Measurements from ENCODE around the gene ALOX5.

The ALOX5 gene

GRCh38 chr10:45373003-45373575, 927 bp upstream of the ALOX5 start:
- TF ChIP-seq TAF1 (IDR thresholded peaks at IDR 0.05; ENCODE audit: borderline replicate concordance, insufficient read depth, low read length) = no peak
- TF ChIP-seq FOXP2 (optimal IDR thresholded peaks at IDR 0.05; ENCODE audit: borderline replicate concordance, extremely low read depth, extremely low read length, insufficient read depth) = no peak
- TF ChIP-seq SIN3A (IDR thresholded peaks at IDR 0.05; ENCODE audit: borderline replicate concordance, insufficient read depth, low read length) = no peak
- TF ChIP-seq POLR2AphosphoS5 (IDR thresholded peaks at IDR 0.05; ENCODE audit: low read depth, low read length) = no peak
- TF ChIP-seq REST (IDR thresholded peaks at IDR 0.05; ENCODE audit: insufficient read depth in 1 of 2, low read depth in 2 of 2, low read length in 2 of 2) = no peak

- TF ChIP-seq TAF1 (IDR thresholded peaks at IDR 0.05; ENCODE audit: borderline replicate concordance, insufficient read depth, low read length) = no peak
- no peak for TF ChIP-seq FOXP2 (optimal IDR thresholded peaks at IDR 0.05; ENCODE audit: borderline replicate concordance, extremely low read depth, extremely low read length, insufficient read depth)
- TF ChIP-seq SIN3A (IDR thresholded peaks at IDR 0.05; ENCODE audit: borderline replicate concordance, insufficient read depth, low read length) = no peak
- no peak for TF ChIP-seq REST (IDR thresholded peaks at IDR 0.05; ENCODE audit: insufficient read depth in 1 of 2, low read depth in 2 of 2, low read length in 2 of 2)
These were observed 485 bp downstream of the ALOX5 start for GRCh38 chr10:45374350-45375052.

- TF ChIP-seq TAF1 (IDR thresholded peaks at IDR 0.05; ENCODE audit: borderline replicate concordance, insufficient read depth, low read length) = no peak
These were observed 1.1 kb downstream of the ALOX5 start for GRCh38 chr10:45375101-45375500.

- TF ChIP-seq SIN3A (IDR thresholded peaks at IDR 0.05; ENCODE audit: borderline replicate concordance, insufficient read depth, low read length) (no peak), TAF1 (IDR thresholded peaks at IDR 0.05; ENCODE audit: borderline replicate concordance, insufficient read depth, low read length) (no peak), POLR2AphosphoS5 (IDR thresholded peaks at IDR 0.05; ENCODE audit: low read depth, low read length) (no peak), REST (IDR thresholded peaks at IDR 0.05; ENCODE audit: insufficient read depth in 1 of 2, low read depth in 2 of 2, low read length in 2 of 2) (no peak), FOXP2 (optimal IDR thresholded peaks at IDR 0.05; ENCODE audit: borderline replicate concordance, extremely low read depth, extremely low read length, insufficient read depth) (no peak)
These were observed 1.8 kb downstream of the ALOX5 start for GRCh38 chr10:45375716-45376231.

GRCh38 chr10:45376371-45376801, 2.4 kb downstream of the ALOX5 start:
- TF ChIP-seq POLR2AphosphoS5 (IDR thresholded peaks at IDR 0.05; ENCODE audit: low read depth, low read length) (no peak), SIN3A (IDR thresholded peaks at IDR 0.05; ENCODE audit: borderline replicate concordance, insufficient read depth, low read length) (no peak), FOXP2 (optimal IDR thresholded peaks at IDR 0.05; ENCODE audit: borderline replicate concordance, extremely low read depth, extremely low read length, insufficient read depth) (no peak), TAF1 (IDR thresholded peaks at IDR 0.05; ENCODE audit: borderline replicate concordance, insufficient read depth, low read length) (no peak), REST (IDR thresholded peaks at IDR 0.05; ENCODE audit: insufficient read depth in 1 of 2, low read depth in 2 of 2, low read length in 2 of 2) (no peak)
